ENCODE data around the gene FSIP1.

Gene FSIP1

GRCh38 chr15:39756806-39757522 is 25.7 kb downstream of the FSIP1 start:
- DNase-seq (ENCODE audit: low read depth in 2 of 2) = no peak

DNA sequence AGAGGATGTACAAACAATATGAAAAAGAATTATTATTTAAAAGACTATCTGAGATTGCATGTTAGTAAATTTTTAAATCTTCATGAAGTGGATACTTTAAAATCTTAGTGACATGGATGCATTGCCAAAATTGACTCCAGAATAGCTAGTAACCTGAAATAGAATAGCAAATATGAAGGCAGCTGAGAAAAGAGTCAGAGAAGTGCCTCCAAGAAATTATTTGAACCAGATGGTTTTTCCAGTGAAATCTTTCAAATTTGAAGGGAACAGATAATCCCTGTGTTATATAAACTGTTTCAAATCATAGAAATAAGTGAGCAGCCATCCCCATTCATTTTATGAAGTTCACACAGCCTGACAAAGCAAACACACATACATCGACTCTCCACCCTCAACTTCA is 29.6 kb downstream of the FSIP1 start:
- no peak for DNase-seq (ENCODE audit: low read depth in 2 of 2)

GRCh38 chr15:39752246-39752645 is 30.4 kb downstream of the FSIP1 start:
- no peak for DNase-seq (ENCODE audit: low read depth in 2 of 2)

GRCh38 chr15:39748276-39748675 is 34.4 kb downstream of the FSIP1 start:
- no peak for DNase-seq (ENCODE audit: low read depth in 2 of 2)

- no peak for DNase-seq (ENCODE audit: low read depth in 2 of 2)
Measured at GRCh38 chr15:39747326-39747725, 35.3 kb downstream of the FSIP1 start.

GRCh38 chr15:39746714-39747276 is 35.8 kb downstream of the FSIP1 start:
- DNase-seq (ENCODE audit: low read depth in 2 of 2) = no peak

- no peak for DNase-seq (ENCODE audit: low read depth in 2 of 2)
Measured at GRCh38 chr15:39746176-39746575, 36.5 kb downstream of the FSIP1 start.

DNA sequence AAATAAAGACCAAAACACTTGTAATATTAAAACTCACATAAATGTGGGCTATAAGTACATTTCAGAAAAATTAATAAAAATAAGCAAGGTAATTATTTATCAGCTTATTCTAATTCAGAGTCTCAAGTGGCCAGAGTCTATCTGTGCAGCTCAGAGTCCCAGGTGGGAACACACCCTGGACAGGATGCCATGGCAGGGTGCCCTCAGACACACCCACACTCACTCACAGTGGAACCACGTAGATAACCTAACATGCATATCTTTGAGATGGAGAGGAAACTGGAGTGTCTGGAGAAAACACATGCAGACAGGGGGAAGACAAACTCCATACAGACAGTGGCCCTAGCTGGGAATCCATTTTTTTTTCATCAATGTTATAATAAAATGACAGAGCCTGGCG is 37.2 kb downstream of the FSIP1 start:
- DNase-seq (ENCODE audit: low read depth in 2 of 2) = no peak

- DNase-seq (ENCODE audit: low read depth in 2 of 2) = no peak
Measured at GRCh38 chr15:39744334-39745103, 38.1 kb downstream of the FSIP1 start.

GRCh38 chr15:39743611-39744010 is 39.0 kb downstream of the FSIP1 start:
- DNase-seq (ENCODE audit: low read depth in 2 of 2) = no peak

DNA sequence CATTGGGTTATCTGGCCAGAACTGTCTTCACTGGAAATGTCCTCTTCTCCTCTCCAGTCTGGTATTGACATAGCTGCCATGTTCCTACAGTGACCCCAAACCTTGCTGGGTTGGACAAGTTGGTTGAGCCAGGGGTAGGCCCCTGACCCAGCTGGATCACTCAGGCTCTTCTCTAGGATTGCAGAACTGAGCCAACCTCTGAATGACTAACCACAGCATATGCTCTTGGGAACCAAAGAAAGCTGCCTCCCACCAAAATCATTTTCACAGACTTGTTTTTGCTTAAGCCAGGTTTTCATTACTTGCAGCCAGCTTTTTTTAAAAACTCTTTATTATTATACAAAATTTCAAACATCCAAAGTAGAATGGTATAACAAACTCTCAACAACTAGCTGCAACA is 41.4 kb downstream of the FSIP1 start:
- DNase-seq (ENCODE audit: low read depth in 2 of 2) = no peak

DNA sequence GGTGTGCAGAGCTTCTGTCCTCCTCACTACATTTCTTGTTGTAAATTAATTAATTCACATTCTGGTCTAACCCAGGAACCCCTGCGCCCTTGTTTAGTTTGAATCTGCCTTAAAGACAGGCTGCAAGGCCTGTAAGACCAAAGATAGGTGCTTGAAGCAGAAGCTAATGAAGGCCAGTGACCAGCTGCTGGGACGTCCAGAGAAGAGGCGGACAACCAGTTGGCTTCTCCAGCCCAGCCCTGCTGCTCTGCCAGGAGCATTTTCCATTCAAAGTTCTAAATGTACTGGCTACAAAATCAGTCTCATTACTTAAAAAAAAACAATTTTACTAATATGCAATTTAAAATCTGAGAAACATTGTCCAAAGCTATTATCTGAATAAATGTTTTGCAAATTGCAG is 43.6 kb downstream of the FSIP1 start:
- DNase-seq (ENCODE audit: low read depth in 2 of 2) = no peak

GRCh38 chr15:39737196-39737550 is 45.5 kb downstream of the FSIP1 start:
- no peak for DNase-seq (ENCODE audit: low read depth in 2 of 2)

DNA sequence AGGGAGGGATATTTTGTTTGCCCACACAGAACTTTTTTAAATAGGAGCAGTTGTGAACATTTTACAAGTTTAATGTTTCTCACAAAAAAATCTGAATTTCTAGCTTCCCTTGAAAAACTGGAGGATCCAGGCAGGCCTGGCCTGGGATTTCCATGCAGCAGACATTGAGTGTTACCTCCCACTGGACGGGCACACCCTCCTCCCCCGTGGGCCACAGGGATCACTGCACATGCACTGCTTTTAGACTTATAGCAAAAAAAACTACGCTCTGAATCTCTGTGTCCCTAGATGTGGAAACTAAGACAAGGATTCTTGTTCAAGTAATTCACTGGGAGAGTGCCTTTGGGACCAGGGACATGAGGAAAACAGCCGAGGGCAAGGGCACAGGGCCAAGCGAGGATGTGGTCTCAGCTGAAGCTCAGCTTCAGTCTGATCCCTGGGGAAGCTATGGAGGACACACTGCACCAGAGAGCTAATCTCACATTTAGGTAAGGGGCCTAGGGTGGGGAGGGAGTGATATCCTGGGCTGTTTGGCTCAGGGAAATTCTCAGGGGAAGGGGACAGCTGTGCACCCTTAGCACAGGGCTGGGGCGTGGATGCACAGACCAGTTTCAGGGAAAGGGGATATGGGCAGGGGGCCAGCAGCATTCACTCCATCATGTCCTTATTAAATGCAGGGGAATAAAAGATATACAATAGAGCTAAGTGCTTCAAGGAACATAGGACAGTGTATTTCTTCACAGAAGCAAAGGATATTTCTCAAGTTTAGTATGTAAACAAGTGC is 46.0 kb downstream of the FSIP1 start:
- no peak for DNase-seq (ENCODE audit: low read depth in 2 of 2)

GRCh38 chr15:39735120-39735717 is 47.4 kb downstream of the FSIP1 start:
- no peak for DNase-seq (ENCODE audit: low read depth in 2 of 2)

DNA sequence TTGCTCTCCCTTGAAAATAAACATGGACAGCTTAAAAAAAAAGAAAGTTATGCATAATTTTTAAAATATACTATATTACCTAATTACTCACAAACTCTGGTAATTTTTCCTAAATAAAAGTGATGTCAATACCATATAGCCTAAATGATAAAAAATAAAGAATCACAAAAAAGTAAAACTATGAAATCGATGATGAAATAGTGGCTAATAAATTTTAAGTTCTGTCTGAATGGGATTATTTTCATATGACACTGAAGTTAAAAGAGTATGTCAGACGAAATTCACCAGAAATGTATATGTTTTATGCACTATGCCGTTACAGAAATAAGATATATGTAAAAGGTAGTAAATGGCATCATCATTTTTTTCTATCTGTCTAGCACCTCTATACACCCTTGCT is 51.4 kb downstream of the FSIP1 start:
- no peak for DNase-seq (ENCODE audit: low read depth in 2 of 2)

DNA sequence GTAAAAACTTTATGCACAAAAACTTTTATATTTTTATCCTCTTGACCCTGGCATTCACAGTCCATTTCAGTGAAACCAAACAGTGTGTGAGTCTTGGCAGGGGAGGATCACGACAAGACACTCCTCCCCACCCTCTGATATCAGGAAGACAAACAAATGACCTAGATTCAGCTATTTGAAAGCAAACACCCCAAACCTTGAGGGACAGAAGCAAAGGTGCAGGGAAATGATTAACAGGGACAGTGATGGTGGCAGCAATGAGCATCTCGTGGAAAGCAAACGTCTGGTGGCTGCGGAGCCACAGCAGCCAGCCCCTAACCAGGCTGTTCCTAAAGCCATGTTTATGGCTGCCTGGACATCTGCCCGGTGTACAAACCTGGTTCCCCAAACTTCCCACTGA is 52.1 kb downstream of the FSIP1 start:
- no peak for DNase-seq (ENCODE audit: low read depth in 2 of 2)

DNA sequence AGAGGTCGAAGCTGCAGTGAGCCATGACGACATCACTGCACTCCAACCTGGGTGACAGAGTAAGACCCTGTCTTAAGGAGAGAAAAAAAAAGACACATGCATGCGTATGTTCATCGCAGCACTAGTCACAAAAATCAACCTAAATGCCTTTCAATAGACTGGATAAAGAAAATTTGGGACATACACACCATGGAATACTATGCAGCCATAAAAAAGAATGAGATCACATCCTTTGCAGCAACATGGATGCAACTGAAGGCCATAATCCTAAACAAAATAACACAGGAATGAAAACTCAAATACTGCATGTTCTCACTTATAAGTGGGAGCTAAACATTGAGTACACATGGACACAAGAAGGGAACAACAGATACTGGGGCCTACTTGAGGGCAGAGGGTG is 53.1 kb downstream of the FSIP1 start:
- DNase-seq (ENCODE audit: low read depth in 2 of 2) = no peak

DNA sequence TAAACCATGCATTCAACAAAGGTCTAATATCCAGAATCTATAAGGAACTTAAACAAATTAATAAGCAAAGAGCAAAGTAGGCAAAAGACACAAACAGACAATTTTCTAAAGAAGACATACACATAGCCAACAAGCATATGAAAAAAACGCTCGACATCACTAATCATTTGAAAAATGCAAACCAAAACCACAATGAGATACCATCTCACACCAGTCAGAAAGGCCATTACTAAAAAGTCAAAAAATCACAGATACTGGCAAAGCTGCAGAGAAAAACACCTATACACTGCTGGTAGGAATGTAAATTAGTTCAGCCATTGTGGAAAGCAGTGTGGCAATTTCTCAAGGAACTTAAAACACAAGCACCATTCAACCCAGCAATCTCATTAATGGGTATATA is 53.8 kb downstream of the FSIP1 start:
- DNase-seq (ENCODE audit: low read depth in 2 of 2) = no peak

GRCh38 chr15:39721893-39722292 is 60.7 kb downstream of the FSIP1 start:
- no peak for DNase-seq (ENCODE audit: low read depth in 2 of 2)

GRCh38 chr15:39720621-39721611 is 61.7 kb downstream of the FSIP1 start:
- no peak for DNase-seq (ENCODE audit: low read depth in 2 of 2)

Data from stimulated activated CD8-positive, alpha-beta memory T cell treated with anti-CD3 and anti-CD28 coated beads, Interleukin-15, amount 100 ng/mL, for 48 hours (primary cell).